Upper lobe of left lung (tissue), 6 donors: ENCODE results near the gene SUCLG2. TPM values are rescaled to one million over a fixed set of nuclear protein-coding genes. Genes with fewer than 3 reads are reported as not detected.
A peak's percentile ranks its signal among the peaks of the same experiment; 100 is the strongest.

Experiments
- ATAC-seq, 2 donors: fragments of 200-7000 bp; cut with Tn5 transposase; one replicate each; pipeline ENCODE4 v1.9.1; 2022; ENCODE audit warnings: mild to moderate bottlenecking in 2 of 2, moderate library complexity in 2 of 2; ENCODE audit not compliant: low FRiP score in 2 of 2
- DNase-seq, 2 donors: peaks; one replicate each; pipeline ENCODE4 v3.0.0-alpha.2; 2019 to 2020
- H3K27ac ChIP-seq, 4 donors: fragments of 200-600 bp; sonication (generic); one replicate each; pipeline ENCODE4 v1.5.1; 2016 to 2019
- H3K27me3 ChIP-seq, 4 donors: fragments of 200-600 bp; sonication (generic); one replicate each; pipeline ENCODE4 v1.5.1; 2017 to 2019
- H3K36me3 ChIP-seq, 4 donors: fragments of 200-600 bp; sonication (generic); one replicate each; pipeline ENCODE4 v1.5.1; 2016 to 2019
- H3K4me1 ChIP-seq, 4 donors: fragments of 200-600 bp; sonication (generic); one replicate each; pipeline ENCODE4 v1.5.1; 2018 to 2019
- H3K4me3 ChIP-seq, 4 donors: fragments of 200-600 bp; sonication (generic); one replicate each; pipeline ENCODE4 v1.5.1; 2017 to 2019; ENCODE audit warnings: mild to moderate bottlenecking in 2 of 4, moderate library complexity in 1 of 4
- H3K9me3 ChIP-seq, 4 donors: fragments of 200-600 bp; sonication (generic); one replicate each; pipeline ENCODE4 v1.5.1; 2018 to 2019
- CTCF ChIP-seq, 6 experiments: fragments of 450-650 bp in 4 of 6; fragments of 200-600 bp in 2 of 6; sonication (generic) in 2 of 6; IDR thresholded peaks; one replicate each; pipeline ENCODE4 v1.5.1; 2016 to 2019; ENCODE audit warnings: antibody characterized with exemption in 6 of 6
- EP300 ChIP-seq, 4 donors: sonication (generic); formaldehyde crosslinking; IDR thresholded peaks; one replicate each; pipeline ENCODE4 v1.5.1; 2017; ENCODE audit warnings: antibody characterized with exemption in 4 of 4, control low read depth in 2 of 4
- POLR2A ChIP-seq, 4 donors: fragments of 450-650 bp; IDR thresholded peaks; one replicate each; pipeline ENCODE4 v1.5.1; 2016 to 2017; ENCODE audit warnings: antibody characterized with exemption in 4 of 4, mild to moderate bottlenecking in 2 of 4
- POLR2AphosphoS5 ChIP-seq, 2 donors: sonication (generic); formaldehyde crosslinking; IDR thresholded peaks; one replicate each; pipeline ENCODE4 v1.5.1; 2017; ENCODE audit warnings: antibody characterized with exemption in 2 of 2
- WGBS, 2 donors: methylation state at CpG; one replicate each; pipeline ENCODE4 v1.1.5; 2017 to 2018; 5-methylcytosine and 5-hydroxymethylcytosine counted together
- total RNA-seq, 6 donors: library from RNA; depleted of rRNA in 4 of 6; stranded (reverse); fragments of >200 nt in 4 of 6; gene quantifications; one replicate each; pipeline versions ENCODE4 v1.1.0 to v1.2.1, GENCODE V29; 2016 to 2021
- donor health status: DM: no; HTN: no; CAD: no; lungs with moderate emphysema.
- donor health status: DM: no; HTN: yes; CAD: no; lungs with severe emphysema.

The SUCLG2 gene
- total RNA-seq, 6 donors from 2014 or later, result 36.7 to 69.3 (median 50.8) TPM

DNA sequence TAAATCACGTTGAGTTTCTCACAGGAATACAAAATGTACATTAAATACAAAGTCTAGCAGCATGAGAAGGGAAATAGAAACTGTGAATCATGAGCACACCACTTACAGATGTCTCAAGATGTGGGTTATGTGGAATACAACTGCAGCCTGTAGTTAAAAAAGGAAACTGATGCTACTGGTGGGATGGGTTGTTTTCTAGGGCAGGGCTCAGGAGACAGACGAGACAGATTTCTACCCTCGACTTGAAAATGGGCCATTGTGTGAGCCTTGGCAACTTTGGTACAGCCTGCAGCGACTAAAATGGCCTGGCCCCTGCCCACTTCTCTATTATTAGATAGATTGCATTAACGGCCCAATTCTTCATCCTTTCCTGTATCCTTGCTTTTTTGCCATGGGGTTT, 293.1 kb downstream of the SUCLG2 start:
- no peaks in the 10 kb centered on the region for H3K9me3 ChIP-seq
- H3K27me3 ChIP-seq, result no peaks in the 10 kb centered on the region
- no peak for ATAC-seq
- no peak for DNase-seq
- 67 to 73% methylated on average over 5 of the region's 5 CpGs for WGBS, 2 donors
- no peaks in the 10 kb centered on the region for H3K4me1 ChIP-seq
- TF ChIP-seq POLR2AphosphoS5 (IDR thresholded peaks at IDR 0.05) (no peak), CTCF (IDR thresholded peaks at IDR 0.05) (no peak), POLR2A (IDR thresholded peaks at IDR 0.05) (no peak), EP300 (IDR thresholded peaks at IDR 0.05) (no peak)
- no peak overlapping the region for H3K4me3 ChIP-seq
- no peak overlapping the region for H3K27ac ChIP-seq
- no peaks in the 10 kb centered on the region for H3K36me3 ChIP-seq

- no peaks in the 10 kb centered on the region for H3K9me3 ChIP-seq
- no peaks in the 10 kb centered on the region for H3K36me3 ChIP-seq
- TF ChIP-seq CTCF (IDR thresholded peaks at IDR 0.05) (peak in 2 of 6 experiments; percentile 34 to 41), POLR2AphosphoS5 (IDR thresholded peaks at IDR 0.05) (no peak), POLR2A (IDR thresholded peaks at IDR 0.05) (no peak), EP300 (IDR thresholded peaks at IDR 0.05) (no peak)
- ATAC-seq, result no peak
- H3K4me3 ChIP-seq, result no peak overlapping the region
- H3K4me1 ChIP-seq, result no peaks in the 10 kb centered on the region
- H3K27me3 ChIP-seq, result no peaks in the 10 kb centered on the region
- DNase-seq, result peak in 1 of 2 donors; percentile 27
- no peak overlapping the region for H3K27ac ChIP-seq
- 17 to 37% methylated on average over 5 of the region's 5 CpGs for WGBS, 2 donors
Measured at GRCh38 chr3:67357610-67358458, 296.6 kb downstream of the SUCLG2 start.

DNA sequence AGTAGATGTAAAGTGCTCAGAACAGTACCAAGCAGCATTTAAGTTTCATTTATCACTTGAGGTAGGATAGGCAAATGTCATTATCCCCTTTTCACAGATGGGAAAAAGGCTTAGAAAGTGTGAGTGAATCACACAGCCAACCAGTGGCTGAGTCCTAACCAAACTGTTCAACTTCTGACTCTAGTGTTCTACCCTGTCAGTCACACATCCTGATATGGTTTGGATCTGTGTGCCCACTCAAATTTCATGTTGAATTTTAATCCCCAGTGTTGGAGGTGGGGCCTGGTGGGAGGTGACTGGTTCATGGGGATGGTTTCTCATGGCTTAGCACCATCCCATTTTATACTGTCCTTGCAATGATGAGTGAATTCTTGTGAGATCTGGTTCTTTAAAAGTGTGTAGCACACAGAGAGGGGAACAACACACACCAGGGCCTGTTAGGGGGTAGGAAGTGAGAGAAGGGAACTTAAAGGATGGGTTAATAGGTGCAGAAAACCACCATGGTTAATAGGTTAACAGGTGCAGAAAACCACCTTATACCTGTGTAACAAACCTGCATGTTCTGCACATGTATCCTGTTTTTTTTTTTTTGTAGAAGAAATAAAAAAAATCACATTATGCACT, 304.7 kb downstream of the SUCLG2 start:
- H3K4me1 ChIP-seq, result no peaks in the 10 kb centered on the region
- H3K9me3 ChIP-seq, result peaks cover 0 to 1% (median 0%) of the 10 kb centered on the region in 4 donors
- H3K4me3 ChIP-seq, result no peak overlapping the region
- no peaks in the 10 kb centered on the region for H3K36me3 ChIP-seq
- no peak overlapping the region for H3K27ac ChIP-seq
- DNase-seq, result no peak
- ATAC-seq, result no peak
- H3K27me3 ChIP-seq, result no peaks in the 10 kb centered on the region
- no peak for TF ChIP-seq CTCF (IDR thresholded peaks at IDR 0.05)
- no peak for TF ChIP-seq POLR2A (IDR thresholded peaks at IDR 0.05)
- TF ChIP-seq EP300 (IDR thresholded peaks at IDR 0.05), result no peak
- TF ChIP-seq POLR2AphosphoS5 (IDR thresholded peaks at IDR 0.05), result no peak

DNA sequence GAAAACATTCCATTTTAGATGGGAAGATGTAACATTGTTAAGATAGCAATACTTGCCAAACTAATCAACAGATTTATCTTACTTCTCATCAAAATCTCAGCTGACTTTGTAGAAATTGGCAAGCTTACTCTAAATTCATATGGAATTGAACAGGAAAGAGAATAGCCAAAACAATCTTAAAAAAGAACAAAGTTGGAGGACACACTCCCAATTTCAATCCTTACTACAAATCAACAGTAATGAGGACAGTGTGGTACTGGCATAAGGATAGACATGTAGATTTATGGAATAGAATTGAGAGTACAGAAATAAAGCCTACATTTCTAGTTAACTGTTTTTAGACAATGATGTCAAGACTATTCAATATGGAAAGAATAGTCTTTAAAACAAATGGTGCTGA, 308.3 kb downstream of the SUCLG2 start:
- Histone ChIP-seq H3K4me3 (no peak overlapping the region), H3K4me1 (no peaks in the 10 kb centered on the region), H3K36me3 (no peaks in the 10 kb centered on the region), H3K9me3 (peaks cover 0 to 4% (median 0%) of the 10 kb centered on the region in 4 donors), H3K27ac (no peak overlapping the region), H3K27me3 (no peaks in the 10 kb centered on the region)
- ATAC-seq (no peak), DNase-seq (no peak)
- TF ChIP-seq EP300 (IDR thresholded peaks at IDR 0.05) (no peak), CTCF (IDR thresholded peaks at IDR 0.05) (no peak), POLR2A (IDR thresholded peaks at IDR 0.05) (no peak), POLR2AphosphoS5 (IDR thresholded peaks at IDR 0.05) (no peak)
